Measurements from ENCODE around the gene RBM24. TPM values are rescaled to one million over a fixed set of nuclear protein-coding genes. Genes with fewer than 3 reads are reported as not detected.

The RBM24 gene
- total and polyA plus RNA-seq, 2 donors (not counting 1 experiment from before 2014, with no cell fraction given): not detected

- DNase-seq (no peak), ATAC-seq (ENCODE audit: low read depth) (no peak)
- Histone ChIP-seq H3K9ac (ENCODE audit: low read length) (no peak overlapping the region), H2AFZ (ENCODE audit: insufficient read depth, low read depth, low read length, poor library complexity, severe bottlenecking) (no peak overlapping the region), H3K27me3 (replicated peaks in 1 of 4; ENCODE audit: control extremely low read depth in 1 of 4, control insufficient read depth in 3 of 4, insufficient read depth in 4 of 4, low read length in 3 of 4) (peaks cover 0 to 2% (median 0%) of the 10 kb centered on the region in 4 experiments), H3K79me2 (ENCODE audit: control insufficient read depth, insufficient read depth, low read length) (no peaks in the 10 kb centered on the region), H3K36me3 (replicated peaks in 1 of 2; ENCODE audit: control extremely low read depth in 1 of 2, control insufficient read depth in 1 of 2, extremely low read depth in 1 of 2, insufficient read depth in 2 of 2, low read length in 1 of 2) (no peaks in the 10 kb centered on the region), H3K4me1 (ENCODE audit: control insufficient read depth in 2 of 2, insufficient read depth in 2 of 2, low read length in 2 of 2) (no peaks in the 10 kb centered on the region), H3K9me3 (ENCODE audit: control extremely low read depth in 1 of 3, control insufficient read depth in 2 of 3, insufficient read depth in 1 of 3, low read length in 2 of 3) (peaks cover 0 to 7% (median 0%) of the 10 kb centered on the region in 3 donors), H3K4me3 (ENCODE audit: control extremely low read depth in 1 of 5, extremely low read depth in 1 of 5, insufficient read depth in 1 of 5, low read depth in 2 of 5, low read length in 4 of 5) (no peak overlapping the region), H3K27ac (ENCODE audit: low read length in 2 of 2) (no peak overlapping the region), H3K4me2 (replicated peaks; ENCODE audit: low read depth, low read length, poor library complexity, severe bottlenecking) (no peak overlapping the region), H4K20me1 (ENCODE audit: control insufficient read depth, insufficient read depth, low read length, poor library complexity, severe bottlenecking) (no peaks in the 10 kb centered on the region)
- POLR2A ChIA-PET: no interaction called here
- TF ChIP-seq EZH2 (IDR thresholded peaks at IDR 0.05; ENCODE audit: borderline replicate concordance, insufficient read depth, low read depth, low read length, poor library complexity, severe bottlenecking): no peak
- no peak for TF ChIP-seq CTCF (IDR thresholded peaks at IDR 0.05)
- no peak overlapping the region for H3K27ac Mint-ChIP-seq
- H3K4me1 Mint-ChIP-seq: no peaks in the 10 kb centered on the region
- no peaks in the 10 kb centered on the region for H3K9me3 Mint-ChIP-seq (ENCODE audit: insufficient read depth)
- intact Hi-C loops (cut with micrococcal nuclease): no loop called here
- no peak overlapping the region for H3K4me3 Mint-ChIP-seq
- peaks cover 20% of the 10 kb centered on the region for H3K27me3 Mint-ChIP-seq
- CTCF ChIA-PET: no interaction called here
- WGBS (ENCODE audit: insufficient coverage): 92% methylated on average over 11 of the region's 13 CpGs
Measured at GRCh38 chr6:17289630-17290061, 8.5 kb downstream of the RBM24 start.

GRCh38 chr6:17291778-17292177, 10.6 kb downstream of the RBM24 start:
- Mint-ChIP-seq H3K4me3 (no peak overlapping the region), H3K27ac (no peak overlapping the region), H3K9me3 (ENCODE audit: insufficient read depth) (no peaks in the 10 kb centered on the region), H3K4me1 (no peaks in the 10 kb centered on the region), H3K27me3 (peaks cover 6% of the 10 kb centered on the region)
- Histone ChIP-seq H4K20me1 (ENCODE audit: control insufficient read depth, insufficient read depth, low read length, poor library complexity, severe bottlenecking) (no peaks in the 10 kb centered on the region), H3K4me2 (replicated peaks; ENCODE audit: low read depth, low read length, poor library complexity, severe bottlenecking) (no peak overlapping the region), H2AFZ (ENCODE audit: insufficient read depth, low read depth, low read length, poor library complexity, severe bottlenecking) (no peak overlapping the region), H3K4me3 (ENCODE audit: control extremely low read depth in 1 of 5, extremely low read depth in 1 of 5, insufficient read depth in 1 of 5, low read depth in 2 of 5, low read length in 4 of 5) (no peak overlapping the region), H3K9ac (ENCODE audit: low read length) (no peak overlapping the region), H3K27ac (ENCODE audit: low read length in 2 of 2) (no peak overlapping the region), H3K27me3 (replicated peaks in 1 of 4; ENCODE audit: control extremely low read depth in 1 of 4, control insufficient read depth in 3 of 4, insufficient read depth in 4 of 4, low read length in 3 of 4) (peaks cover 0 to 2% (median 0%) of the 10 kb centered on the region in 4 experiments), H3K9me3 (ENCODE audit: control extremely low read depth in 1 of 3, control insufficient read depth in 2 of 3, insufficient read depth in 1 of 3, low read length in 2 of 3) (peaks cover 0 to 7% (median 0%) of the 10 kb centered on the region in 3 donors), H3K79me2 (ENCODE audit: control insufficient read depth, insufficient read depth, low read length) (no peaks in the 10 kb centered on the region), H3K36me3 (replicated peaks in 1 of 2; ENCODE audit: control extremely low read depth in 1 of 2, control insufficient read depth in 1 of 2, extremely low read depth in 1 of 2, insufficient read depth in 2 of 2, low read length in 1 of 2) (no peaks in the 10 kb centered on the region), H3K4me1 (ENCODE audit: control insufficient read depth in 2 of 2, insufficient read depth in 2 of 2, low read length in 2 of 2) (no peaks in the 10 kb centered on the region)
- ChIA-PET POLR2A (no interaction called here), CTCF (no interaction called here)
- ATAC-seq (ENCODE audit: low read depth): no peak
- intact Hi-C loops (cut with micrococcal nuclease): no loop called here
- 96% methylated on average over 15 of the region's 17 CpGs for WGBS (ENCODE audit: insufficient coverage)
- no peak for DNase-seq
- TF ChIP-seq CTCF (IDR thresholded peaks at IDR 0.05) (no peak), EZH2 (IDR thresholded peaks at IDR 0.05; ENCODE audit: borderline replicate concordance, insufficient read depth, low read depth, low read length, poor library complexity, severe bottlenecking) (no peak)

Measured in B cell (primary cell).